Activated T-helper 2 cell treated with anti-CD3 and anti-CD28 coated beads, Interferon-gamma antibody, Interleukin-2, Interleukin-4, amounts not matched to agents 10 μg/mL and 5 μg/mL and 100 μg/mL, durations not matched to agents 14 hours and 24 hours and 36 hours (primary cell): Measurements from ENCODE around the gene TRIO. TPM values are rescaled to one million over a fixed set of nuclear protein-coding genes. Genes with fewer than 3 reads are reported as not detected.
"Not testable (repeated sequence)": the region's sequence is repeated elsewhere in the genome, so short reads cannot be mapped to it uniquely, and the experiment has no call there.

Experiments used
- DNase-seq: peaks from one replicate; pipeline ENCODE4 v3.0.0; 2021; ENCODE audit warnings: low spot score
- H3K27ac Mint-ChIP-seq: one replicate; pipeline ENCODE4 v1.8.0; 2021; ENCODE audit warnings: mixed read lengths
- H3K27me3 Mint-ChIP-seq: one replicate; pipeline ENCODE4 v1.8.0; 2021; ENCODE audit warnings: low read depth, mixed read lengths
- H3K36me3 Mint-ChIP-seq: one replicate; pipeline ENCODE4 v1.8.0; 2021; ENCODE audit warnings: low read depth, mixed read lengths
- H3K4me1 Mint-ChIP-seq: one replicate; pipeline ENCODE4 v1.8.0; 2021; ENCODE audit warnings: low read depth, mixed read lengths
- H3K4me3 Mint-ChIP-seq: one replicate; pipeline ENCODE4 v1.8.0; 2021; ENCODE audit warnings: low read depth, mild to moderate bottlenecking, moderate library complexity, mixed read lengths
- H3K9me3 Mint-ChIP-seq: one replicate; pipeline ENCODE4 v1.8.0; 2021; ENCODE audit warnings: mixed read lengths
- intact Hi-C: fragments of 100-400 bp; cut with micrococcal nuclease; formaldehyde crosslinking; loops from one replicate; pipeline ENCODE4 v1.15.1; 2023
- total RNA-seq: library from RNA; stranded (reverse); gene quantifications from 2 replicates; pipeline ENCODE4 v1.2.3, GENCODE V29; 2022

The TRIO gene
- 28.7 and 30.1 TPM in 2 replicates for total RNA-seq

DNA sequence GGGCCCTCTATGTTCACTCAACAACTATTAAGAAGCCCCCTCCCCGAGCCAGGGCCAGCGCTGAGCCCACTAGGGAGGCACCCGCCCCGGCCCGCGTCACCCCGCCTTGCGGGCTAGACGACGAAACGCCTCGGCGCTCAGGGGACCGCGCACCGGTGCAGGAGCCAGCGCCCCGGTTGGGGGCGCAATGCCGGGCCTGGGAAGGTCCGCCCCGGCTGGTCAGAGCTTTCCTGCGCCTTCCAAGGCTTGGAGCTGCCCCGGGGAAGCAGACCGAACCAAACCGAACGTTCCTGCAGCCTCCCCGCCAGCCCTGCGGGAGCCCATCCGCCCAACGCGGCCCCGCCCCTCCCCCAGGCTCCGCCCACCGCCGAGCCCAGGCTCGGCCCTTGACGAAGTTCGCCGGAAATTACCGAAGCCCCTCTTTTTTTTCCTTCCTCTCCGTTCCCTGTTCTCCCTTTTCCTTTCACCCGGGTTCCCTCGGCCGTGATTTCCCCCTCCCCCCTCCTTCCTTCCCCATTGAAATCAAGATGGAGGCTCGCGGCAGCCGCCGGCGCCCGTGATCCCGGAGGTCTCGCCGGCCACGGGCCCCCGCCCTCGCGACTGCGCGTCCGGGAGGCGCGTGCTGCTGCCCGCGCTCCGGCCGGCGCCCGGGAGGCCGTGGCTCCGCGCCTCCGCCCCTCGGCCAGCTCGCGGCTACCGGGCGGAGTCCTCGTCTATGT lies at the start of gene TRIO:
Gene TRIO (plus strand): TSS at position 516 of the 719 bp plus-strand sequence. CDS start 384 bp downstream, outside the sequence.
- intact Hi-C loops = loop anchor here (2.0 to 10.0 kb wide), 3 partner anchors 34 to 522 kb away; partner anchors contain the start of gene OTULIN
- Mint-ChIP-seq H3K27me3 (peaks cover 53% of the 10 kb centered on the region), H3K27ac (peak within 1 kb of the TSS; percentile 58), H3K4me3 (peak within 1 kb of the TSS; percentile 79), H3K4me1 (peaks cover 10% of the 10 kb centered on the region), H3K36me3 (no peaks in the 10 kb centered on the region), H3K9me3 (no peaks in the 10 kb centered on the region)
- peak; percentile 66 for DNase-seq

DNA sequence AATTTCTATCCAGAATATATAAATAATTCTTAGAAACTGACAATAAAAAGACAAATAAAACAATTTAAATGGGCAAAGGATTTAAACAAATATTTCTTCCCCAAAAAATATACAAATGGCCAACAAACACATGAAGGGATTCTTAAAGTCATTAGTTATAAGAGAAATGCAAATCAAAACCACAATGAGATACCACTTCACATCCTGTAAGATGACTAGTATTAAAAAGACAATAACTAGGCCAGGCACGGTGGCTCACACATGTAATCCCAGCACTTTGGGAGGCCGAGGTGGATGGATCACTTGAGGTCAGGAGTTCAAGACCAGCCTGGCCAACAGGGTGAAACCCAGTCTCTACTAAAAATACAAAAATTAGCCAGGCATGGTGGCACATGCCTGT lies 45.8 kb upstream of the TRIO start:
- DNase-seq, H3K27ac Mint-ChIP-seq, H3K4me1 Mint-ChIP-seq, H3K4me3 Mint-ChIP-seq, H3K36me3 Mint-ChIP-seq, H3K27me3 Mint-ChIP-seq, intact Hi-C loops, H3K9me3 Mint-ChIP-seq: not testable (repeated sequence)

DNA sequence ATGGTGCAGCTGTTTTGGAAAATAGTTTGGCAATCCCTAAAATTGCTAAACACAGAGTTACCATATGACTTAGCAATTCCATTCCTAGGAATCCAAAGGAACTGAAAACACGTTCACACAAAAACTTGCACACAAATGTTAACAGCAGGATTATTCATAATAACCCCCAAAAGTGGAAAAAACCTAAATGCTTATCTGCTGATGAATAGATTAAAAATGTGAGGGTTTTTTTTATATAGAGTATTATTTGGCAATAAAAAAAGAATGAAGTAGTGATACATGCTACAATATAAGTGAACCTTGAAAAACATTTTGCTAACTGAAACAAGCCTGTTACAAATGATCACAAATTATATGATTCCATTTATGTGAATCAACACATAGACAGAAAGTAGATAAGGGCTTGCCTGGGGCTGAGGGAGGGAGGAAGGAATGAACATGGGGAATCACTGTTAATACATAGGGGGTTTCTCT lies 45.1 kb upstream of the TRIO start:
- intact Hi-C loops = no loop called here
- H3K4me3 Mint-ChIP-seq = no peak overlapping the region
- no peak for DNase-seq
- H3K36me3 Mint-ChIP-seq = no peaks in the 10 kb centered on the region
- no peaks in the 10 kb centered on the region for H3K4me1 Mint-ChIP-seq
- H3K27me3 Mint-ChIP-seq = no peaks in the 10 kb centered on the region
- H3K9me3 Mint-ChIP-seq = no peaks in the 10 kb centered on the region
- H3K27ac Mint-ChIP-seq = no peak overlapping the region

DNA sequence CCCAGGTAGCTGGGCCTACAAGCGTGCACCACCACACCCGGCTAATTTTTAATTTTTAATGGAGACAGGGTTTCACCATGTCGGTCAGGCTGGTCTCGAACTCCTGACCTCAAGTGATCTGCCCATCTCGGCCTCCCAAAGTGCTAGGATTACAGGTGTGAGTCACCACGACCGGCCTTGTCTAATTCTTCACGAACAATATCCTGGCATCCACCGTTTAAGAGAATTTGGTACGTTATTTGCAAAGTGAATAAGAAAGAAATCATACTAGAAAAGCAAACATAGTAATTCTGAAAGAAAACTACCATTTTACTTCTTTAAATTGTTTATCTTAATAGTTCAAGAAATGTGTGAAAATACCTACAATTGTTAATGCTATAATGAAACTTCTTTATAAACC lies 42.9 kb upstream of the TRIO start:
- Mint-ChIP-seq H3K27ac (no peak overlapping the region), H3K36me3 (no peaks in the 10 kb centered on the region), H3K4me1 (no peaks in the 10 kb centered on the region), H3K4me3 (no peak overlapping the region), H3K27me3 (no peaks in the 10 kb centered on the region), H3K9me3 (no peaks in the 10 kb centered on the region)
- DNase-seq = no peak
- intact Hi-C loops = no loop called here

DNA sequence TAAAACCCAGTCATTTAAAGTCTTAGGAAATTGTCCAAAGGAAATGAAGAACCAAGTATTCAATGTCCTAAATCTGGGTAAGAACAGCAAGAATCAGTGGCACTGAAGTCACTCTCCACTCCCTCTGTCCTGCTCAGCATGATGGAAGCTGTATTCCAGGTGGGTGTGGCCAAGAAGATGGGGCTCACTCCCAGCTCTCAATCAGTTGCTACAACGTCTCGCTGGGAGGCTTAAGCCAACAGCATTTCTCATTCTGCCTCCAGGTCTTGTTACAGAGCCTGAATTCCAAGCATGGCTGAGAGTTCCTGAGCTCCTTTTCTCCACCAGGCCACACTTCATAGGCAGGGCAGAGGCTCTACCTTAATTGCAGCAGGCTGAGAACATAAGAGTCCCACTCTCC lies 41.2 kb upstream of the TRIO start:
- DNase-seq = no peak
- Mint-ChIP-seq H3K36me3 (no peaks in the 10 kb centered on the region), H3K27ac (no peak overlapping the region), H3K4me3 (no peak overlapping the region), H3K27me3 (peaks cover 5% of the 10 kb centered on the region), H3K9me3 (no peaks in the 10 kb centered on the region), H3K4me1 (no peaks in the 10 kb centered on the region)
- intact Hi-C loops = no loop called here

DNA sequence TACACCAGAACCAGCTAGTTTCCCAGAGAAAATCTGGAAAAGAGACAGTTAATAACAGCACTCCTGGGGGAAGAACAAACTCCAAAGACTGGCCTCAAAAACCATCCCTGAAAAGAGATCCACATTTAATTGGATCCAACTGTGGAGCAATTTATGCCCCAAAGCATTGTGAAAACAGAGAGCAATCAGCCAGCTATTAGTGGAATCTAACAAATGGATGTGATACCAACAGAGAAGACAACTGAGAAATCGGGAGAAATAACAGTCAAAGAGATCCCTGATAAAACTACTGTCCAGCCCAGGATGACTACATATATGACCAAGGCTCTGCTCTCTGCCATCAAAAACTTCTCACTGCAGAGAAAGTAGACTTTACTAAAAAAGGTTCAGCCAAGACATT lies 40.5 kb upstream of the TRIO start:
- intact Hi-C loops = no loop called here

DNA sequence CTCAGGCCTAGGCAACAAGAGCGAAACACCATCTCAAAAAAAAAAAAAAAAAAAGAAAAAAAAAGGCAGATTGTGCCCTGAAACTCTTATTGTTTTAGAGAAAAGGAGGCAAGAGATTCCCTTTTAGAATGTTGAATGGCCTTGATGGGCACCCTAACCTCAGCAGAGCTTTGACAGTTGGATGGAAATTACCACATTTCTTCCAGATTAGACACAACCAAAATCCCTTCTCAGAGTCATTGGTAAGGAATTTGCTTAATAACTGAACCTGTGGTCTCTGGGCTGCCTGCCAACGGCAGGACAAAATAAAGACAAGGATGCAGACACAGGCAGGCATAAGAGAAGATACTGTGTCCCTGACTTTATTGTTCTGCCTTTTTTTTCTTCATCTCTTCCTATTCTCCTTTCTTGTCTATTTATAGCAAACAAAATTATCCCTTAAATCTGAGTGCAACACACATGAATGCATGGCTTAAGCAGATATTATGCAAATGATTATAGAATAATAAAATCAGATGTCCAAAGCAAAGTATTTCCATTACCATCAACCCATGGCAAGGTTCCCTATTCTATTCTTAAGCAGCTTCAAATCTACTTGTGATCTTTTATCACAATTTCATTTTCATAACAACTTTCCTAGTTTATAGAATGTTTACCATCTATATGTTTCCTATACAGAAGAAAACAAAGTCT lies 37.3 kb upstream of the TRIO start:
- H3K4me3 Mint-ChIP-seq = no peak overlapping the region
- H3K9me3 Mint-ChIP-seq = peaks cover 5% of the 10 kb centered on the region
- intact Hi-C loops = loop anchor here (5.0 kb wide), 1 partner anchor 166 kb away; no protein-coding TSS in a partner anchor
- DNase-seq = no peak
- H3K27ac Mint-ChIP-seq = no peak overlapping the region
- H3K4me1 Mint-ChIP-seq = peaks cover 16% of the 10 kb centered on the region
- H3K27me3 Mint-ChIP-seq = peaks cover 14% of the 10 kb centered on the region
- H3K36me3 Mint-ChIP-seq = no peaks in the 10 kb centered on the region

More for the DNA sequence above, 40.5 kb upstream of the TRIO start:
- H3K36me3 Mint-ChIP-seq = no peaks in the 10 kb centered on the region
- H3K27ac Mint-ChIP-seq = no peak overlapping the region
- no peak overlapping the region for H3K4me3 Mint-ChIP-seq
- H3K9me3 Mint-ChIP-seq = no peaks in the 10 kb centered on the region
- peaks cover 7% of the 10 kb centered on the region for H3K27me3 Mint-ChIP-seq
- peaks cover 1% of the 10 kb centered on the region for H3K4me1 Mint-ChIP-seq
- DNase-seq = no peak

DNA sequence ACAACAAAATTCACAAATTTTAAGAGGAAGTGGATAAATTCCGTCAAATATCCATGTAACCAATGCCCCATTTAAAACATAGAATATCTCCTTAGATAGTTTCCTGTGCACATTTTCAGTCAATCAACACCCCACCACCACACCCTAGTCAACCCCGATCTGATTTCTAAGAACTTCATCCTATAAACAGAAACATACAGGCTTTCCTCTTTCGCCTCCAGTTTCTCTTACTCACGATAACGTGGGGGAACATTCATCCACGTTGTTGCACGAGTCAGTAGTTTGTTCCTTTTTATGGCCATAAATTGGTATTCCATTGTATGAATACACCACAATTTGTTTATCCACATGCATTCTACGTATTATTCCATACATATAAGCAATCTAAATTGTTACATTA lies 35.6 kb upstream of the TRIO start:
- no peak overlapping the region for H3K4me3 Mint-ChIP-seq
- peaks cover 14% of the 10 kb centered on the region for H3K27me3 Mint-ChIP-seq
- H3K27ac Mint-ChIP-seq = no peak overlapping the region
- no peaks in the 10 kb centered on the region for H3K36me3 Mint-ChIP-seq
- intact Hi-C loops = loop anchor here (5.0 kb wide), 1 partner anchor 165 kb away; no protein-coding TSS in a partner anchor
- peaks cover 5% of the 10 kb centered on the region for H3K9me3 Mint-ChIP-seq
- DNase-seq = no peak
- H3K4me1 Mint-ChIP-seq = peaks cover 16% of the 10 kb centered on the region

DNA sequence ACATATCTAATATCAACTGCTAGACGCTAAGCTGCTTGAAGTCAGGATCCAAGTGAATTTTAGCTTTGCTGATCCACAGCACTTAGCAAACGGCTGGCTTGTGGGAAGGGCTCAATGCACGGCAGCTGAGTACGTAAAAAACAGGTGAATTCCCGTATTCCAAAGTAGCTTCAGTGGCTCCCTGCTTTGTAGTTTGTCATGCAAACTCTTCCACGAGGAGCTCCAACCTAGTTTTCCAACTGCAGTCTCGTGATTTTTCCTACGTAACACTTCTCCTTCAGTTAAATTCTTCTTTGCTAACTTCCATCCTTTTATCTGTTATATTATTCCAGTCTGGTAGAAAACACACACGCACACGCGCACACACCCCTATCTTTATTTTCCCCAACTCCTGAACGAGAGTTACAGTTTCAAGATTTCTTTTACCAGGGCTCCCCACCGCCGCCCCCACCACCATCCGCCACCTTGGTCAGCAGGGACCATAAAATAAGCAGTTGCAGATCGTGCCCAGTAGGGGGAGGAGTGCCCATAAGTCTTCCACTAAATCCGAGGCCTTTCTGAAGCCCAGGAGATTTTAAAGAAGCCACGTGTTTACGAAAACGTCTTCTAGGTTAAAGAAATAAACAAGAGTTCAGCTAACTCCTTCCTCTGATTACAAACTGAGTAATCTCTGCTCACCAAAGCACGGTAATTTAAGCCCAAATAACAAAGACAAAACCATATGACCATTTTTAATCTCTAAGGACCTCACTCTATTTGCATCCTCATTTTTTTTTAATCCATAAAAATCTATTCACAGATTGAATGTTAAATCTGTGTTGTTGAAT lies 34.8 kb upstream of the TRIO start:
- intact Hi-C loops = loop anchor here (2.0 to 5.0 kb wide), 2 partner anchors 34 to 164 kb away; partner anchors contain the start of gene TRIO
- Mint-ChIP-seq H3K4me1 (peaks cover 16% of the 10 kb centered on the region), H3K4me3 (no peak overlapping the region), H3K27ac (no peak overlapping the region), H3K36me3 (no peaks in the 10 kb centered on the region), H3K9me3 (peaks cover 5% of the 10 kb centered on the region), H3K27me3 (peaks cover 14% of the 10 kb centered on the region)
- no peak for DNase-seq

DNA sequence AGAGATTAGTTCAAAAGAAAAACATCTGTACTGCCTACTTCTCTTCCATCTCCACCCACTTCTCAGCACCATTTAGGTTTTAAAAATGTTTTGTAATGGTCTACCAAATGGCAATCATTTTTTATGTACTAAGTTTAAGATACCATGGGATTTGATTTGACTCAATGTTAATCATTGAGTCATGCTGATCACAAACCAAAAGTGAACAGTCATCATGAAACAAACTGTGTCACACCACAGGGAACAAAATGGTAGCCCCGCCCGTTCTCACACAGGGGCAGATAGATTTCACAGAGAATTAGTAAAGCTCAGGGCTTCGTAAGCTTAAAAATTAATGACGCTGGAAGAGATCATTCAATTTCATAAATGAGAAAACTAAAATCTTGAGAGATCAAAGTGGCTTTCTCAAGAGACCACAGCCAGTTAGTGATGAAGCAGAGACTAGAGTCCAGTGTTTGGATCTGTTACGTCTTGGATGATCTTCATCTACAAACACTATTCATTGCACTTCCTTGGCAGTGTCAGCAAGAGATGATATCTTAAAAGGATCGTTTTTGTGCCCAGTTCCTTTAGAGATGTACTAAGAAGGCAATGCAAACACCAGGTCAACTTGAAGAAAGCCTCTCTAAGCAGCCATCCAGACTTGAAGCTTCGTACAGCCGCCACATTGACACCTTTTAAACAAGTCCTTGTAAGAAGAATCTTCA lies 33.9 kb upstream of the TRIO start:
- H3K27me3 Mint-ChIP-seq = peaks cover 14% of the 10 kb centered on the region
- H3K36me3 Mint-ChIP-seq = no peaks in the 10 kb centered on the region
- DNase-seq = no peak
- peaks cover 16% of the 10 kb centered on the region for H3K4me1 Mint-ChIP-seq
- intact Hi-C loops = loop anchor here (2.0 to 5.0 kb wide), 2 partner anchors 34 to 163 kb away; partner anchors contain the start of gene TRIO
- H3K4me3 Mint-ChIP-seq = no peak overlapping the region
- H3K27ac Mint-ChIP-seq = no peak overlapping the region
- peaks cover 5% of the 10 kb centered on the region for H3K9me3 Mint-ChIP-seq

DNA sequence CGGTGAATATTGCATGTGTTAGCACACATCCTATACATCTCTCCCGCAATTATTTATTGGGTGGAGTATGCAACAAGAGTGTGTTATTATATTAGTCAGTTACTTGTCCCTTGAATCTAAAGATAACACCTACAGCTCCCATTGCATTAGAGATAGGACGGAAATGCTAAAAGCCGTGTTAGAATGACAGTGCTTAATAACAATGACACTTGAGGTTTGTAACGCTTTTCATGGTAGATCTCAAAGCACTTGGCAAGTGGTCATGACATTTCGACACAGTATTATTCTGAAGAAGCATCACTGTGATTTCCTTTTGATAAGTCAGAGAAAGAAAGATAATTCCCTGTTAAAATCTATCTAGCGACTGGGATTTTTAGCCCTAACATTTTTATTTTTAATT lies 33.4 kb upstream of the TRIO start:
- Mint-ChIP-seq H3K4me1 (peaks cover 16% of the 10 kb centered on the region), H3K4me3 (no peak overlapping the region), H3K27ac (no peak overlapping the region), H3K27me3 (peaks cover 14% of the 10 kb centered on the region), H3K36me3 (no peaks in the 10 kb centered on the region), H3K9me3 (peaks cover 5% of the 10 kb centered on the region)
- intact Hi-C loops = loop anchor here (2.0 to 5.0 kb wide), 2 partner anchors 33 to 163 kb away; partner anchors contain the start of gene TRIO
- DNase-seq = no peak

DNA sequence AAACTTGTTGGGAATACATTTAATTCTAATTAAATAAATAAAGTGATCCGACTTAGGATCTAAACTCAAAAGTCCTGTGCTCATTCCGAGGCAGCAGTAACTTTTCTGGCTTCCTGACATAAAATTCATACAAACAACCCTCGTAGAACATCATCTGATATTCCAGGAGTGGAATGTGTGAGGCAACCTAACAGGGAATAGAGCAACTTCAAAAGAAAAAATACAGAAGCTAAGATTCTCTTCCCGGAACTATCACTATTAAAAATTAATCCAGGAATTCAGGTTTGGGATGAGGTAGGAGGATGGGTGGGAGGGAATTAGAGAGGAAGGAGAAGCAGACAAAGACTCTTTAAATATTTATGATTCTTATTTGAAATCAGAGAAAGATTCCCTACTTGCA lies 32.9 kb upstream of the TRIO start:
- no peak overlapping the region for H3K4me3 Mint-ChIP-seq
- H3K36me3 Mint-ChIP-seq = no peaks in the 10 kb centered on the region
- peaks cover 5% of the 10 kb centered on the region for H3K9me3 Mint-ChIP-seq
- H3K27me3 Mint-ChIP-seq = peaks cover 14% of the 10 kb centered on the region
- H3K4me1 Mint-ChIP-seq = peaks cover 16% of the 10 kb centered on the region
- intact Hi-C loops = no loop called here
- DNase-seq = no peak
- no peak overlapping the region for H3K27ac Mint-ChIP-seq
